Measurements from ENCODE around the gene INTS4.

- no peak for TF ChIP-seq CTCF (conservative IDR thresholded peaks at IDR 0.05; ENCODE audit: low read length)
- TF ChIP-seq EZH2phosphoT487 (IDR thresholded peaks at IDR 0.05; ENCODE audit: borderline replicate concordance, low read depth, low read length), result no peak
Measured at GRCh38 chr11:77873345-77873744, 121.1 kb downstream of the INTS4 start.
